ENCODE measurements around the gene KANK2. TPM values are rescaled to one million over a fixed set of nuclear protein-coding genes. Genes with fewer than 3 reads are reported as not detected.

The KANK2 gene
- total and polyA plus RNA-seq, 10 of the 15 experiments (the other 5 are each of a cell fraction or from before 2014, with no cell fraction given) = 4.9 to 33.0 (median 21.0) TPM

- intact Hi-C loops (cut with micrococcal nuclease; ENCODE audit: unreplicated experiment) (no loop called here), in situ Hi-C loops (cut with MboI) (no loop called here)
- DNase-seq (ENCODE audit: low read depth, low spot score) (no peak), ATAC-seq (no peak), FAIRE-seq (no peak)
- H3K36me3 ChIP-seq (ENCODE audit: control insufficient read depth in 2 of 2, insufficient read depth in 2 of 2, low read length in 1 of 2) = no peaks in the 10 kb centered on the region; a peak in 1 of 4 replicates
- no peaks in the 10 kb centered on the region for H3K4me1 ChIP-seq (ENCODE audit: control insufficient read depth, insufficient read depth, low read length)
- BruUV-seq (replicated peaks) = no TSS peak
- POLR2A ChIA-PET = no interaction called here
- no peaks in the 10 kb centered on the region for H3K9me3 ChIP-seq (replicated peaks; ENCODE audit: control insufficient read depth, insufficient read depth, low read length)
- TF ChIP-seq ZNF207 (IDR thresholded peaks at IDR 0.05; ENCODE audit: borderline replicate concordance) (no peak), MXI1 (IDR thresholded peaks at IDR 0.05; ENCODE audit: low read depth, low read length) (no peak), CHD4 (IDR thresholded peaks at IDR 0.05) (no peak), SPI1 (IDR thresholded peaks at IDR 0.05; ENCODE audit: borderline replicate concordance, insufficient read depth, low read depth, low read length) (no peak), EGR1 (IDR thresholded peaks at IDR 0.05; ENCODE audit: borderline replicate concordance in 1 of 2, low read depth in 2 of 2, low read length in 2 of 2) (no peak), RFX5 (IDR thresholded peaks at IDR 0.05; ENCODE audit: low read depth, low read length) (no peak), HDAC2 (IDR thresholded peaks at IDR 0.05) (no peak), DPF2 (IDR thresholded peaks at IDR 0.05) (no peak), SMAD5 (IDR thresholded peaks at IDR 0.05; ENCODE audit: low read depth) (no peak), TCF7 (IDR thresholded peaks at IDR 0.05; ENCODE audit: borderline replicate concordance) (no peak), IRF3 (IDR thresholded peaks at IDR 0.05) (no peak), CHD2 (IDR thresholded peaks at IDR 0.05; ENCODE audit: borderline replicate concordance, low read depth, low read length) (no peak), PBX3 (IDR thresholded peaks at IDR 0.05; ENCODE audit: insufficient replicate concordance, low read depth, low read length) (no peak), RUNX3 (IDR thresholded peaks at IDR 0.05; ENCODE audit: low read length) (no peak), HDAC6 (IDR thresholded peaks at IDR 0.05; ENCODE audit: unreplicated experiment) (no peak), SIN3A (IDR thresholded peaks at IDR 0.05; ENCODE audit: low read depth, low read length) (no peak), STAT3 (IDR thresholded peaks at IDR 0.05; ENCODE audit: low read depth, low read length) (no peak), TAF1 (IDR thresholded peaks at IDR 0.05; ENCODE audit: borderline replicate concordance, low read depth, low read length) (no peak), MEF2A (IDR thresholded peaks at IDR 0.05; ENCODE audit: insufficient read depth, low read depth, low read length) (no peak), PKNOX1 (IDR thresholded peaks at IDR 0.05) (no peak)
- no peak overlapping the region for H3K4me2 ChIP-seq (ENCODE audit: control insufficient read depth, insufficient read depth)
- H2AFZ ChIP-seq (ENCODE audit: control insufficient read depth, low read depth, low read length) = no peak overlapping the region
- H3K4me3 ChIP-seq = no peak overlapping the region
- H4K20me1 ChIP-seq (ENCODE audit: control insufficient read depth, insufficient read depth) = no peaks in the 10 kb centered on the region
- no peak overlapping the region for H3K27ac ChIP-seq (ENCODE audit: control insufficient read depth, insufficient read depth)
- 70% methylated on average over 11 of the region's 11 CpGs for WGBS (ENCODE audit: insufficient coverage, insufficient replicate concordance, low lambda C conversion rate, missing lambda C conversion rate)
- no peak overlapping the region for H3K9ac ChIP-seq (ENCODE audit: control insufficient read depth, insufficient read depth, low read length)
- SMC1A ChIA-PET (ENCODE audit: uncharacterized antibody, unreplicated experiment) = no interaction called here
- CTCF ChIA-PET = no interaction called here
- no peaks in the 10 kb centered on the region for H3K79me2 ChIP-seq (ENCODE audit: control insufficient read depth, insufficient read depth, low read length)
- no peaks in the 10 kb centered on the region for H3K27me3 ChIP-seq (replicated peaks in 1 of 2; ENCODE audit: control insufficient read depth in 2 of 2, insufficient read depth in 2 of 2, low read length in 1 of 2)
- RAD21 ChIA-PET (ENCODE audit: unreplicated experiment) = no interaction called here
These were observed 40.7 kb upstream of the KANK2 start for GRCh38 chr19:11238041-11238440.

All from GM12878 (cell line).